GM21447 (cell line): ENCODE data around the gene SYNDIG1L.

Experiments used
- ATAC-seq: cut with Tn5 transposase; IDR thresholded peaks from one replicate; pipeline ENCODE4 v1.9.1; 2021; ENCODE audit not compliant: unreplicated experiment

SYNDIG1L gene

GRCh38 chr14:74429991-74430390, 4.0 kb upstream of the SYNDIG1L start:
- ATAC-seq = no peak

DNA sequence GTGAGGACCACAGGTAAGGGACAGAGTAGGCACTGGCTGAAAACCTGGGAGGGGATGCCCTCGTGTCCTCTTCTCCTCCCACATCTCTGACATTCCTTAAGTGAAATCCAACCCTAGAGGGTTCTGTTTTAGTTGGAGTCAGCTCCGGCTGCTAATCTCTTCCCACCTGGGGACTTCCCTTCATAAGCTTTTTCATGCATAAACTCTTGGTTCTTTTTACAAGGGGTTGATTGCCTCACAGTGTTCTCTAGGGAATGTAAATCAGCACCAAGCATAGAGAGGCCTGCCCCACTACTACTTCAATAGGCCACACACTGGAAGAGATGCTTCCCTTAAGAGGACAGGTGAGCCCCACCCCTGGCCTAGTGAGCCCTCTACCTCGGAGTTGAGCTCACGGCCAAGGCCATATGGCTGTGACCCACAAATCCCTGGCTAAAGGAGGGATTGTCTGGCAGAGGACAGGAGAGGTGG, 3.2 kb upstream of the SYNDIG1L start:
- ATAC-seq = no peak

- ATAC-seq = no peak
These were observed 1.6 kb upstream of the SYNDIG1L start for GRCh38 chr14:74427651-74428050.

DNA sequence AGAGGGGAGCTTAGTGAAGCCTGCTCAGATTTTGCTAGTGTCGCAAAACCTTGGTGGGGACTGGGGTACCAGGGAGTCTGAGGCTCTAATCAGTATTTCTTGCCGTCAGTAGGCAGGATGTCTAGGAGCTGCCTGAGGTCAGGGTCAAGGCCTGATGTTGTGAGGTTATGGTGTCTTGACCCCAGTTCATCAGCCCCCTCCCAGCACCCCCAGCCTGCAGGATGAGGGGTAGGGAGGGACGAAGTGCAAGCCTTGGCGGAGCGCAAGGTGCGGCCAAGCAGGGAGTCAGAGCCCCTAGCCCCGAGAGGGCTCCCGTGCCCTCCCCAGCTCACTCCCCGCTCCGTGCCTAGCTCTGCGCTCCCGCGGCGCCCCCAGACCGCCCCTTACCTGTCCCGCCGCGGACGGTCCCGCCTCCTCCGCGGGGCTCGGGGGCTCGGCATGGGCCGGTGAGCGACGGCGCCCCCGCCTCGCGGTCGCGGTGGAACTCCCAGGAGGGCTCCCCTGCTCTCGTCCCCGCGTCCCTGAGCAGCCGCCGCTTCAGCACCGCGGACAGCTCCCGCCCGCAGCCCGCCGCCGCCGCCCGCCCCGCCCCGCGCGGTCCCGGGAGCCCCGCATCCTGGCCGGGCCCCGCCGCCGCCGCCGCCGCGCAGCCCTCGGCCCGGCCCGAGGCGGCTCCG, 347 bp downstream of the SYNDIG1L start:
- no peak for ATAC-seq

DNA sequence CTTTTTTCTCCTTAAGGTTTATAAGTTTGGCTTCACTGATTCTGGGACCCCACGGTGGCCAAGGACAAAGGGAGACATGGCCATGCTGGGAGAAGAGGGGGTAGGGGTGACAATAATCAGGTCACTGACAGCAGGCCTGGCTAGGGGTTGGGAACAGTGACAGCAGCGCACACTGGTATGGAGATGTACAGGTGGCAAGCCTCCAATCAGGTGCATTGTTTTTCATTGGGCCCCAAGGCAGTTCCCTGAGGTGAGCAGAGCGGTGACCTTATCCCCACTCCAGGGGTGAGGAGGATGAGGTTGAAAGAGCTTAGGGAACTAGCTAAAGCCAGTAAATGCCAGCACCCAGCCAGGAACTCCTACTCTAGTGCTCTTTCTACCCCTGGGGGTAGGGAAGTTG, 1.4 kb downstream of the SYNDIG1L start:
- ATAC-seq = no peak

- no peak for ATAC-seq
These were observed 2.8 kb downstream of the SYNDIG1L start for GRCh38 chr14:74423246-74423645.

GRCh38 chr14:74421981-74422380, 4.0 kb downstream of the SYNDIG1L start:
- ATAC-seq = no peak

- no peak for ATAC-seq
These were observed 6.9 kb downstream of the SYNDIG1L start for GRCh38 chr14:74419086-74419485.

DNA sequence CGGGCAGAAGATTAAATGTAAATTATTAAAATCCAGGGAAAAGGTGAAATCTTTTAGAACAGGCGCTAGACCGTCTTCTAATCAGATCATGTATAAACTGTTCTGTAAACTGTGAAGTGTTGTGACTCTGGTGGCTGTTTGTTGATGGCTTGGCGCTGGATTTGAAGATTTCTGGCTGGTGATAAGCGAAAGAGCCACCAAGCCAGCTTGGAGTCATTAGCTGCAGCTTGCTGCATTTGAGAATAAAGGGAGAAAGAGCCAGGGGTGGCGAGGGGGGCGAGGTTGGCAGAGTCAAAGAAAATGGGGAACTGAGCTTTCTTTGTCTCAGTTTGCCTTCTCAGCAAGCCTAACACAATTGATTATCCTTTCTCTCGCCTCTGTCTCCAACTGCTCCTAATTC, 8.0 kb downstream of the SYNDIG1L start:
- no peak for ATAC-seq

DNA sequence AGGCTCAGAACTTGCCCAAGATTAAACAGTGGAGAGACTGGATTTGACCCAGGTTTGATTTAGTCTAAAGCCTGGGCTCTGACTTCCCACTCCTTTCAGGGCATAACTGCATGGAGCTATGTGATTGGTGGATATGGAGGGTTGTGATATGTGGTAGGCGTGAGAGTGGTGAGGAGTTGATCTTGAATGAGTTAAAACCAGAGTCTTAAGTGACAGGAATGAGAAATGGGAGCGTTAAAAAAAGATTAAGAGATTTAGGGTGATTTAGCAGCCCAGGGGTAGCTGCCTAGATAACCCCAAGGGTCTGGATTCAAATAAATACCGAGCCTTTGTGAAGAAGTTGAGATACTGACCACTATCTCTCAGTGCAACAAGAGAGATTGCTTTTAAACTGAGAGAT, 8.4 kb downstream of the SYNDIG1L start:
- ATAC-seq = no peak

DNA sequence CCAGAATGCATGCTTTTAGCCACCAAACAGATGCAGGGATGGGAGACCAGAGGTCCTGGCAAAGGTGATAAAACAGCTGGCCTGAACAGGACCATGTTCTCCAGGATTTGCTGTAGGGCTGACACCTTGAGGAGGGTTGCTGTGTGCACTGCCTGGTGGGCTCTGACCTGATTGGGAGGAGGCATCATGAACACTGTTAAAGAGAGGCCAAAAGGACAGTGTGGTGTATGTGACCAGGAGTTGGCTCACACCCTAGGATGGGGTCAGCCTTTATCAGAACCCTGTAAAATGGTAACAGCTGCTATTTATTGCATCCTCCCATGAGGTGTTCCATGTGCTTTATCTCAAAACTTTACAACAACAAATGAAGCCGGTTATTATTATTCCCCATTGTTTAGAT, 8.8 kb downstream of the SYNDIG1L start:
- no peak for ATAC-seq

- no peak for ATAC-seq
These were observed 10.9 kb downstream of the SYNDIG1L start for GRCh38 chr14:74415115-74415437.

DNA sequence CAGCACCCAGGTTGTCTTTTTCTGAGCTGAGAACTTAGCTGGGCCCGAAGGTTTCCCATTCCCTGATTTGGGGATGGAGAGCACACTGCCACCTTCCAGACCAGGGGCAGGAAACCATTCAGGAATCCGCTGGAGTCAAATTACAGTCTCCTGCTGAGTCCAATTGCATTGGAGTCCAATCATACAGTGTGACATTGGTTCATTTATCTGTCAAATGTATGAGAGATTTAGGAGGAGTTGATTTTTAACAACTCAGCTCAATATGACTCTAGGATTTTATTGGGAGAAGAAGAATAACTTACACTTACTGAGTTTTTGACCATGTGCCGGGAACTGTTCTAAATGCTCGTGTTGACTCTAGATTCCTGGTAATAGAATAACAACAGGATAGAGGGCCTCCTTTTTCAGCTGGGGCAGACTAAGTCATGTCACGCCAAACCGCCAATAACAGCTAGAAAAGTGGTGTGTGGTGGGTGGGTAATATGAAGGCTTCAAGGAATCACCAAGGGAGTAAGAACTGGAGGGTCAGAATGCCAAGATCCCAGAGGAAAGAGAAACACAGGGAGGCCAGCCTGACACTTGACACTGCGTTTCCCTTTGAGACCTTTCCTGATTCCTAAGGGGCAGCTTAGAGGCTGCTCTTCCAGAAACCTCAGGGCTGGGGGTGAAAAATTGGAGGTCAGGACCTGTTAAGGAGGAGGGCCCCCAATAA, 11.5 kb downstream of the SYNDIG1L start:
- ATAC-seq = no peak

DNA sequence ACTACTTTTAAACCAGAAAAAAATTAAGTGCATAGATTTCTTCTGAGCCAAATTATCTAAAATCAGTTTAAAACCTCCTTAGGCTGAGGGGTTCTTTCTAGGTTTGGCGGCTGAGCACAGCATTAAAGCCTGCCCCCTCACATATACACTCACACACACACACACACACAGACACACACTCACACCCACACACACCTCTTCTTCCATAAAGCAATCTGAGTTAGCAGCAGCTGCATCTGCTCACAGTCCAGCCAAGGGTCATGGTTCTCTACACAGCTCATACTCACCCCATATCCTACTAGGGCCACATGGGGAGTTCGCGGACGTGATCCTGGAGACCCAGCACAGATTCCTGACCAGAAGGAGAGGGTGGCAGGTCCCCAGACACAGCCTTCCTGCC, 12.4 kb downstream of the SYNDIG1L start:
- no peak for ATAC-seq

GRCh38 chr14:74412753-74413152, 13.3 kb downstream of the SYNDIG1L start:
- ATAC-seq = no peak

DNA sequence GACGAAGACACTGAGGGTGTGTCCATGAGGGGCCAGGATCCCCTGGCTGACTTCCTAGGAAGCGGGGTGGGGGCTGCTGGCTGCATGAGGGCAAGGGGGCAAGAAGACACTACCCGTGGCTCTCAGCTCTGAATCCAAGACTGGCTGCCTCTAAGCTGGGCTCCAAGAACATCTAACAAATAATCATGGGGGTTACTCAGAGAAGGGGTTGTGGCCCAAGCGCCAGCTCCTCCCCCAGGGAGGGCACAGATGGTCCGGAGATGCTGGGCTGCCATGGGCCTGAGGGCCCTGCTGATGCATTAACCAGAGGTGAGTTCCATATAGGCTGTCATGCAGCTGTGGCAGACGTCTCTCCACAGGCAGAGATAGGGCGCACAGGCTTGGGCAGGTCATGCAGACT, 14.3 kb downstream of the SYNDIG1L start:
- ATAC-seq = no peak

- ATAC-seq = no peak
These were observed 16.6 kb downstream of the SYNDIG1L start for GRCh38 chr14:74409441-74409840.

GRCh38 chr14:74408870-74409269, 17.1 kb downstream of the SYNDIG1L start:
- no peak for ATAC-seq

DNA sequence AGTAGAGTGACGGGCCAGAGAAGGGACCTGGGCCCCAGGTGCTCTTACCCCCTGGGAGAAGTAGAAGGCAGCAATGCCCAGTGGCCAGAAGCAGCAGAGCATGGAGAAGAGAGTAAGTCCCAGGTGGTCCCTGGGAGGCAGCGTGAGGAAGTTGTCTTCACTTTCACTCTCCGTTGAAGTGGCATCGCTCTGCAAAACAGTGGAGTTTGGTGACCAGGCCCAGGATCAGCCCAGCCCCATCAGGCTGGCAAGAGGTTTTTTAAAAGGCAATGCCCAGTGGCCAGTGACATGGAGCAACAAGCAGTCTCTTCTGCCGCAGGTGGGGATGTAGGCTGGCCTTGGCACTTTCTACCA, 18.2 kb downstream of the SYNDIG1L start:
- no peak for ATAC-seq

GRCh38 chr14:74407021-74407800, 18.8 kb downstream of the SYNDIG1L start:
- ATAC-seq = no peak

GRCh38 chr14:74405663-74406062, 20.3 kb downstream of the SYNDIG1L start:
- no peak for ATAC-seq

- no peak for ATAC-seq
These were observed 21.6 kb downstream of the SYNDIG1L start for GRCh38 chr14:74404435-74404834.
